K562 (cell line): ENCODE data around the gene LRRC61. TPM values are rescaled to one million over a fixed set of nuclear protein-coding genes. Genes with fewer than 3 reads are reported as not detected.
"Not testable (repeated sequence)": the region's sequence is repeated elsewhere in the genome, so short reads cannot be mapped to it uniquely, and the experiment has no call there.

Source experiments
- BACH1 ChIP-seq: fragments of 200-800 bp; sonication (Bioruptor generic); IDR thresholded peaks from 2 replicates; pipeline ENCODE4 v1.6.1; 2016; ENCODE audit warnings: missing genetic modification characterization, missing compliant biosample characterization
- FOSL1 ChIP-seq: fragments of 200-800 bp; sonication (Bioruptor generic); conservative IDR thresholded peaks from 2 replicates; pipeline ENCODE4 v1.6.1; 2016; ENCODE audit warnings: missing genetic modification characterization, missing compliant biosample characterization
- MIER1 ChIP-seq: fragments of 450-650 bp; IDR thresholded peaks from 2 replicates; pipeline ENCODE4 v1.6.1; 2016; ENCODE audit warnings: antibody characterized with exemption, mild to moderate bottlenecking, low read depth
- PKNOX1 ChIP-seq: fragments of 450-650 bp; IDR thresholded peaks from 2 replicates; pipeline ENCODE4 v1.6.1; 2016
- SMAD4 ChIP-seq: fragments of 250-450 bp; sonication (Bioruptor Pico); conservative IDR thresholded peaks from 2 replicates; pipeline ENCODE4 v1.8.0; 2021; ENCODE audit warnings: inconsistent platforms, mild to moderate bottlenecking, moderate library complexity
- TCF3 ChIP-seq: sonication (generic); formaldehyde crosslinking; IDR thresholded peaks from 2 replicates; pipeline ENCODE4 v1.4.0; 2020; ENCODE audit warnings: mild to moderate bottlenecking, missing genetic modification reagents
- TEAD1 ChIP-seq, 2 experiments: fragments of 450-650 bp in 1 of 2; sonication (generic) in 1 of 2; formaldehyde crosslinking; IDR thresholded peaks; 2 replicates each; pipeline versions ENCODE4 v1.4.0 to v1.8.0; 2020 to 2022; ENCODE audit warnings: mild to moderate bottlenecking in 2 of 2, missing genetic modification reagents in 1 of 2
- TOE1 ChIP-seq, 2 experiments: fragments of 450-650 bp in 1 of 2; sonication (generic) in 1 of 2; formaldehyde crosslinking in 1 of 2; IDR thresholded peaks; 2 replicates each; pipeline versions ENCODE4 v1.7.1 to v1.8.0; 2016 to 2022; ENCODE audit warnings: borderline replicate concordance in 2 of 2, mild to moderate bottlenecking in 2 of 2, antibody characterized with exemption in 1 of 2, inconsistent platforms in 1 of 2, low read depth in 1 of 2, missing genetic modification reagents in 1 of 2, moderate library complexity in 1 of 2
- TRIM25 ChIP-seq: fragments of 450-650 bp; IDR thresholded peaks from 2 replicates; pipeline ENCODE4 v1.7.0; 2016; ENCODE audit warnings: borderline replicate concordance
- ZBTB34 ChIP-seq: fragments of 250-450 bp; sonication (Bioruptor Pico); IDR thresholded peaks from 2 replicates; pipeline ENCODE4 v1.8.0; 2021; ENCODE audit warnings: mild to moderate bottlenecking, moderate library complexity
- ZNF133 ChIP-seq: fragments of 250-450 bp; sonication (Bioruptor Pico); IDR thresholded peaks from 2 replicates; pipeline ENCODE4 v1.4.0; 2020; ENCODE audit warnings: mild to moderate bottlenecking
- ZNF354B ChIP-seq: fragments of 250-450 bp; sonication (Bioruptor Pico); IDR thresholded peaks from 2 replicates; pipeline ENCODE4 v1.4.0; 2020
- ZNF75A ChIP-seq: fragments of 450-650 bp; formaldehyde crosslinking; IDR thresholded peaks from 2 replicates; pipeline ENCODE4 v1.4.0; 2020; ENCODE audit warnings: mild to moderate bottlenecking
- polyA plus RNA-seq, 8 experiments: library from polyadenylated mRNA; depleted of rRNA in 4 of 8; stranded (reverse) in 5 of 8; unstranded in 3 of 8; fragments of >200 nt; fragmentation: Nextera tagmentation in 2 of 8; fragmentation: Illumina TruSeq in 1 of 8; extraction: Ambion mirVana in 2 of 8; extraction: Trizol in 1 of 8; gene quantifications; 2 replicates each; pipeline versions ENCODE4 v1.2.1 to v1.2.3, GENCODE V29; 2011 to 2014; ENCODE audit warnings: inconsistent platforms in 1 of 8, missing spikeins in 1 of 8
- total RNA-seq, 7 experiments: library from RNA; depleted of rRNA in 6 of 7; stranded (reverse); fragments of >200 nt in 6 of 7; fragmentation: Illumina TruSeq in 2 of 7; extraction: Trizol in 2 of 7; gene quantifications; 2 replicates each; pipeline versions ENCODE4 v1.2.1 to v1.2.3, GENCODE V29; 2011 to 2021; ENCODE audit warnings: low replicate concordance in 1 of 7
- TF ChIP-seq, protein P1 (sequence below): sonication (generic); formaldehyde crosslinking; IDR thresholded peaks from 2 replicates; pipeline ENCODE4 v1.8.1; 2023; ENCODE audit warnings: mild to moderate bottlenecking, missing genetic modification reagents
- TF ChIP-seq, protein P2 (sequence below): fragments of 250-450 bp; sonication (Bioruptor Pico); IDR thresholded peaks from 2 replicates; pipeline ENCODE4 v1.8.0; 2021; ENCODE audit warnings: moderate library complexity, mild to moderate bottlenecking, inconsistent platforms
- TF ChIP-seq, protein P3 (sequence below): fragments of 200-800 bp; sonication (Bioruptor generic); IDR thresholded peaks from 2 replicates; pipeline ENCODE4 v1.6.1; 2017; ENCODE audit warnings: missing genetic modification characterization, missing compliant biosample characterization

Gene LRRC61
- total and polyA plus RNA-seq, 9 of the 15 experiments (the other 6 are each of a cell fraction or from before 2014, with no cell fraction given) = 1.3 to 55.2 (median 35.2) TPM

DNA sequence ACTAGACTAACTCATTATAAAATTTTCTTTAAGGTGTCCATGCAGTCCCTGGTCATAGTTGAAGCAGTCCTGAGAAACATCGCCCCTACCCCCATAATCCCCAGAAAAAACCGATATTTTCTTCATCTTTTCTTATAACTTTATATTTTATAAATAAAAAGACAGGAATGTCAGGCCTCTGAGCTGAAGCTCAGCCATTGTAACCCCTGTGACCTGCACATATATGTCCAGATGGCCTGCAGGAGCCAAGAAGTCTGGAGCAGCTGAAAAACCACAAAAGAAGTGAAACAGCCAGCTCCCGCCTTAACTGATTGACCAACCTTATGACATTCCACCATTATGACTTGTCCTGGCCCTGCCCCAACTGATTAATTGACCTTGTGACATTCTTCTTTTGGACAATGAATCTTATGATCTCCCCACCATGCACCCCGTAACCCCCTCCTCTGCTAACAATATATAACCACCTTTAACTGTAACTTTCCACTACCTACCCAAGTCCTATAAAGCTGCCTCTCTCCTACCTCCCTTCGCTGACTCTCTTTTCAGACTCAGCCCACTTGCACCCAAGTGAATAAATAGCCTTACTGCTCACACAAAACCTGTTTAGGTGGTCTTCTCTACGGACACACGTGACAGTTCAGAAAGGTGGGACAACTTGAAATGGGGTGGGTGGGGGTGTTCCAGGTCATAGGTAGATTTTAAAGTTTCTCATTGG lies 10.3 kb upstream of the LRRC61 start (continued):
- TF ChIP-seq TOE1 (IDR thresholded peaks at IDR 0.05; ENCODE audit: borderline replicate concordance) = peak; percentile 85
- not testable (repeated sequence) for TF ChIP-seq TOE1 (CRISPR knock-in tag; IDR thresholded peaks at IDR 0.05; ENCODE audit: borderline replicate concordance, low read depth)
- TF ChIP-seq SMAD4 (CRISPR knock-in tag) = peak; percentile 94
- TF ChIP-seq ZNF354B = peak; percentile 52; the same call in 1 of the 2 replicates
- peak; percentile 90 for TF ChIP-seq FOSL1 (tag)
- 0 out of 2 replicates have a peak, but pooled peaks have one; percentile 14 for TF ChIP-seq ZBTB34
- 0 out of 2 replicates have a peak, but pooled peaks have one; percentile 60 for TF ChIP-seq ZNF133 (CRISPR knock-in tag)
- TF ChIP-seq, protein P1, sequence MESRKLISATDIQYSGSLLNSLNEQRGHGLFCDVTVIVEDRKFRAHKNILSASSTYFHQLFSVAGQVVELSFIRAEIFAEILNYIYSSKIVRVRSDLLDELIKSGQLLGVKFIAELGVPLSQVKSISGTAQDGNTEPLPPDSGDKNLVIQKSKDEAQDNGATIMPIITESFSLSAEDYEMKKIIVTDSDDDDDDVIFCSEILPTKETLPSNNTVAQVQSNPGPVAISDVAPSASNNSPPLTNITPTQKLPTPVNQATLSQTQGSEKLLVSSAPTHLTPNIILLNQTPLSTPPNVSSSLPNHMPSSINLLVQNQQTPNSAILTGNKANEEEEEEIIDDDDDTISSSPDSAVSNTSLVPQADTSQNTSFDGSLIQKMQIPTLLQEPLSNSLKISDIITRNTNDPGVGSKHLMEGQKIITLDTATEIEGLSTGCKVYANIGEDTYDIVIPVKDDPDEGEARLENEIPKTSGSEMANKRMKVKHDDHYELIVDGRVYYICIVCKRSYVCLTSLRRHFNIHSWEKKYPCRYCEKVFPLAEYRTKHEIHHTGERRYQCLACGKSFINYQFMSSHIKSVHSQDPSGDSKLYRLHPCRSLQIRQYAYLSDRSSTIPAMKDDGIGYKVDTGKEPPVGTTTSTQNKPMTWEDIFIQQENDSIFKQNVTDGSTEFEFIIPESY (CRISPR knock-in tag) = peak; percentile 16; the same call in 1 of the 2 replicates
- peak; percentile 64 for TF ChIP-seq TCF3
- TF ChIP-seq, protein P2, sequence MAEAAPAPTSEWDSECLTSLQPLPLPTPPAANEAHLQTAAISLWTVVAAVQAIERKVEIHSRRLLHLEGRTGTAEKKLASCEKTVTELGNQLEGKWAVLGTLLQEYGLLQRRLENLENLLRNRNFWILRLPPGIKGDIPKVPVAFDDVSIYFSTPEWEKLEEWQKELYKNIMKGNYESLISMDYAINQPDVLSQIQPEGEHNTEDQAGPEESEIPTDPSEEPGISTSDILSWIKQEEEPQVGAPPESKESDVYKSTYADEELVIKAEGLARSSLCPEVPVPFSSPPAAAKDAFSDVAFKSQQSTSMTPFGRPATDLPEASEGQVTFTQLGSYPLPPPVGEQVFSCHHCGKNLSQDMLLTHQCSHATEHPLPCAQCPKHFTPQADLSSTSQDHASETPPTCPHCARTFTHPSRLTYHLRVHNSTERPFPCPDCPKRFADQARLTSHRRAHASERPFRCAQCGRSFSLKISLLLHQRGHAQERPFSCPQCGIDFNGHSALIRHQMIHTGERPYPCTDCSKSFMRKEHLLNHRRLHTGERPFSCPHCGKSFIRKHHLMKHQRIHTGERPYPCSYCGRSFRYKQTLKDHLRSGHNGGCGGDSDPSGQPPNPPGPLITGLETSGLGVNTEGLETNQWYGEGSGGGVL = peak; percentile 31; the same call in 1 of the 2 replicates
- TF ChIP-seq, protein P3, sequence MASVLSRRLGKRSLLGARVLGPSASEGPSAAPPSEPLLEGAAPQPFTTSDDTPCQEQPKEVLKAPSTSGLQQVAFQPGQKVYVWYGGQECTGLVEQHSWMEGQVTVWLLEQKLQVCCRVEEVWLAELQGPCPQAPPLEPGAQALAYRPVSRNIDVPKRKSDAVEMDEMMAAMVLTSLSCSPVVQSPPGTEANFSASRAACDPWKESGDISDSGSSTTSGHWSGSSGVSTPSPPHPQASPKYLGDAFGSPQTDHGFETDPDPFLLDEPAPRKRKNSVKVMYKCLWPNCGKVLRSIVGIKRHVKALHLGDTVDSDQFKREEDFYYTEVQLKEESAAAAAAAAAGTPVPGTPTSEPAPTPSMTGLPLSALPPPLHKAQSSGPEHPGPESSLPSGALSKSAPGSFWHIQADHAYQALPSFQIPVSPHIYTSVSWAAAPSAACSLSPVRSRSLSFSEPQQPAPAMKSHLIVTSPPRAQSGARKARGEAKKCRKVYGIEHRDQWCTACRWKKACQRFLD (CRISPR knock-in tag) = peak; percentile 91
- 0 out of 2 replicates have a peak, but pooled peaks have one; percentile 31 for TF ChIP-seq TRIM25
- peak; percentile 86 for TF ChIP-seq PKNOX1
- peak; percentile 97 to 98 for TF ChIP-seq TEAD1 (CRISPR knock-in tag; IDR thresholded peaks at IDR 0.05)
- peak; percentile 70; the same call in 1 of the 2 replicates for TF ChIP-seq BACH1
- peak; percentile 73; the same call in 1 of the 2 replicates for TF ChIP-seq ZNF75A (CRISPR knock-in tag)
- TF ChIP-seq MIER1 = peak; percentile 65
